ENCODE data around the gene CLEC18A.
"Not testable (repeated sequence)": the region's sequence is repeated elsewhere in the genome, so short reads cannot be mapped to it uniquely, and the experiment has no call there.

- not testable (repeated sequence) for TF ChIP-seq CTCF, EZH2 (IDR thresholded peaks at IDR 0.05)
These were observed 1.6 kb downstream of the CLEC18A start for GRCh38 chr16:69952572-69953355.

All from neural progenitor cell (in vitro differentiated cells).